Measurements from ENCODE around the gene AUTS2. TPM values are rescaled to one million over a fixed set of nuclear protein-coding genes. Genes with fewer than 3 reads are reported as not detected.
"Not testable (repeated sequence)": the region's sequence is repeated elsewhere in the genome, so short reads cannot be mapped to it uniquely, and the experiment has no call there.

Gene AUTS2
- polyA plus RNA-seq, 4 donors = 69.8 to 109 (median 76.8) TPM

DNA sequence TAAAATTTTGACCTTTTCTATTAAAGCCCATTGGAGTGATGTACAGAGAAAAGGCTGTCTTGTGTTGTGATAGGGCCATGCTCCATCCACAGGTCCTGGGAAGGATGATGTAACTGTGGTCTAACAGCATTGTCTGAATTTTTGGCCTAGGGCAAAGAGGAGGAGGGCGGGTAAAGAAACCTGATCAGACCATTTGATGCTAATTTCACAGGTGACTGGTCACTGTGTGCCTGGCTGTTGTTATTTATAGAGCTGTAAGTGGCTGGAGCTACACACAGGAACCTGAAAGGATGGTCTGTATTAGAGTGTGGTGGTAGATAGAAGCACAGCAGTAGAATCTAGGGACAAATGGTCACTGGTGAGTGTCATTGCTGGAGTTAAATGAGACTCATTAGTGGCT is 182.1 kb downstream of the AUTS2 start:
- DNase-seq (ENCODE audit: low read depth in 4 of 4, low spot score in 3 of 4) = peak in 3 of 4 donors; percentile 22 to 63 (median 26)

DNA sequence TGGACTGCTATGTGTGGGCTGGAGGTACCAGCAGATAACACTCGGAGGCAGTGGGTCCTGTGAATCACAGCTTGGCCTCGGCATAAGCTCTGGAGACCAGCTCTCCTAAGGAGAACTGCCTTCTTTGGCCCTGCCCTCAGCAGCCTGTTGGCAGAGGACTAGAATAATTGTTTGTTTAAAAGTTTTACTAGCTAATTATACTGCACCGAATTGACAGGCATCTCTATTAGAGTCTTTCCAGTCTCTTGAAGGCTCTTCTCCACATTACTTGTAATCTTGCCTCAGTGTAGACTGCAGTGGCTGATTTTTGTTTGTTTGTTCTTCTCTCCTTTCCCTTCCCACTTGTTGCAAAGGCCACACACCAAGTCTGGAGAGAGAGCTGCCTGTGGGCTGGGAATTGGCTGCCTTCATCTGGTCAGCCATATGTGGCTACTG is 183.2 kb downstream of the AUTS2 start:
- DNase-seq (ENCODE audit: low read depth in 4 of 4, low spot score in 3 of 4) = no peak

DNA sequence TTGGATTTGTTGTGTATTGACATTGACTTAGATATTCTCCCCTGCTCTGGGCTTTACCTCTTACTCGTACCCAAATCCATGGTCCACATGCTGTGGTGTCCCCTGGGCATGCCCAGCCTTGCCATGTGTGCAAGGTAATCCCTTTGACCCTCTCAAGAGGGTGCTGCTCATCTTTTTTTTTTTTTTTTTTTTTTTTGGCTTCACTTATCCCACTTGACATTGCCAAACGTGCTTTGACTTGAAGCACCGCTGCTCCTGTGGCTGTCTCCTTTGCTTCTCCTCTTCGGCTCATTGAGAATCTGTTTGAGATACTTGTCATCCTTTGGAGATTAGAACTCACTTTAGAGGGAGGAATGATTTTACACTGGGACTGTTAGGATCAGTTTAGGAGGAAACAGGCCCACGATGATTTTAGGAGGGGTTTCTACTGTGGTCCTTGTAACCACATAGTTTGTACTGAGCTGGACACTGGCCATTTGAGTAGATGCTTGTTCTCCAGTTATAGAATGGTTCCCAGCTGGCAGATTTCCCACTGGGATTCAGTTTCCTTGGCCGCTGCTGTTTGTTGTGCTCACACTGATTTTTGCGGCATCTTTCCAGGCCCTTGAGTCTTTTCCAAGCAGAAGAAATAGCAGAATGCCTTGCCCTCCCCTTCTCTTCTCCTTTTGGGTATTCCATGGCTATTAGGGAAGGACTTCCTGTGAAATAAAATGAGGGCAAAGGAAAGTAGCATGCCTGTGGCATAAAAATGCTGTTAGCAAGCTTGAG is 184.8 kb downstream of the AUTS2 start:
- DNase-seq (ENCODE audit: low read depth in 4 of 4, low spot score in 3 of 4) = peak in 1 of 4 donors; percentile 32

DNA sequence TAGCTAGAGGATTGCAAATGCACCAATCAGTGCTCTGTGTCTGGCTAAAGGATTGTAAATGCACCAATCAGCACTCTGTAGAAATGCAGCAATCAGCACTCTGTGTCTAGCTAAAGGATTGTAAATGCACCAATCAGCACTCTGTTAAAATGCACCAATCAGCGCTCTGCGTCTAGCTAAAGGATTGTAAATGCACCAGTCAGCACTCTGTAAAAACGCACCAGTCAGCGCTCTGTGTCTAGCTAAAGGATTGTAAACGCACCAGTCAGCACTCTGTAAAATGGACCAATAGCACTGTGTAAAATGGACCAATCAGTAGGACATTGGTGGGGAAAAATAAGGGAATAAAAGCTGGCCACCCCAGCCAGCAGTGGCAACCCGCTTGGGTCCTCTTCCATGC is 187.9 kb downstream of the AUTS2 start:
- DNase-seq (ENCODE audit: low read depth in 4 of 4, low spot score in 3 of 4) = not testable (repeated sequence)

DNA sequence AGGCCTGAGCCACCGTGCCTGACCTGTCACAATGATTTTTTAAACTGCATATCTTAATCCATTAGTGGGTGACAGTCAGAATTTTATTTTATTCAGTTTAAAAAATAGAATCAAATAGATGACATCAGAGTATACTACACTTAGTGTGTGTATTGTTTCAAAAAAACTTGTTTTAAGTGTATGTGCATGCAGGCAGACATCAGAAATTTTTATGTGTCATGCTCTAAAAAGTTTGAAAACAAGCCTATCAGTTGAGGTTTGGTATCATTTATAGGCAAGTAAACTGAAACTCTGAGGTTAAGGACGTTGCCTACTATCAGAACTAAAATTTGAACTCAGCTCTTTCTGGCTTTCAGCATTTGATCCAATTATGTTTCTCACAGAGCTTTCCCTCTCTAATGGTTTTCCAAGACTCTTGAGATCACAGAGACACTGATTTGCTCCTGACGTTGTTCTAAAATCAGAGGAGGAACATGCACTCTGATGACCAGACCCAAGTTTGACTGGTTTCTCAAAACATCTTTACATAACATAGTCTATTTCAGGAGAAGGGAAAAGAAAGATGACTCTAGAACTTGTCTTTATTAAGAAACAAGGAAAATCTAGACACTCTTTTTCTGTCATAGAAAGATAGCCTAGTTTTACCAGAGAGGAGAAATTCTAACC is 188.6 kb downstream of the AUTS2 start:
- no peak for DNase-seq (ENCODE audit: low read depth in 4 of 4, low spot score in 3 of 4)

DNA sequence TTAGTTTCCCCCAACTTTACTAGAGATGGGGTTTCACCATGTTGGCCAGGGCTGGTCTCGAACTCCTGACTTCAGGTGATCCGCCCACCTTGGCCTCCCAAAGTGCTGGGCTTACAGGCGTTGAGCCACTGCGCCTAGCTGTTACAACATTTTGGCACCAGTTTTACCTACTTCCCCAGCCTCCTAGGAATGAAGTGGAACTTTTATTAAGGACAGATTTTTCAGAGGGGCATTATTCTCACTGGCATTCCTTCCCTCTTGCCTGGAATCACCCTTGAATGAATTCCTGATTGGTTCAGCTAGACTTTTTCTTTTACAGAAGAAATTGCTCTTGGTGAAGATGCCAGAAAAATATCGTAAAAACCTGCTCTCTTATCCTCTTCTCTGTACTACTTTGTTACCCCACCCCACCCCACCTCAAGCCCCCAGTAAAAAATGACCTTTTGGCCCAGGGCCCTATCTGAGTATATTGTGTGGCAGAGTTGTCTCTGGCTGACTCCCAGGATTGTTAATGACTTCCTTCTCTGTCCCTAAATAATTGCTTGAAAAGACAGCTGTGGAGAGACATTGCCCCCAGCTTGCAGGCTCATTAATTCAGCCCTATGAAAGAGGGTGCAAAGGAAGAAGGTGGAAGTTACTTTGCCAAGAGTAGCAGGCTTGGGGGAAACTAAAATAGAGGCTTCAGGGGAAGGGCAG is 189.6 kb downstream of the AUTS2 start:
- no peak for DNase-seq (ENCODE audit: low read depth in 4 of 4, low spot score in 3 of 4)

DNA sequence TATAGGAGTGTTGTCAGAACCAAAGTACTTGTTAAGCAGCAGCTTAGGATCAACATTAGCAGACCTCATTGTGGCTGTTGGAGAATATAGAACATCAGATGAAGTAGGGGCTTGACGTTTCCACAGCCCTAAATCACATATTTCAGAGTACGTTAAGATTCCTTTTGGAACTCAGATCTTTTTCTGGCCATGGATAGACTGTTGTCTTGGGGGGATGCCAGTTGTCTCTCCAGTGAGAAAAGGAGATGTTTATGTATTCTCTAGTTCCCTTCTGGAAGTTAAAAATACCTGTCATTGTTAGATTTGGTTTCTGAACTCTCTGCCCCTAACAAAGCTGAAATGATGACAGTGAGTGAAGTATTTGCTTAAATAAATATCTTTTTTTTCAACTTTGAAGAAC is 191.3 kb downstream of the AUTS2 start:
- DNase-seq (ENCODE audit: low read depth in 4 of 4, low spot score in 3 of 4) = no peak

DNA sequence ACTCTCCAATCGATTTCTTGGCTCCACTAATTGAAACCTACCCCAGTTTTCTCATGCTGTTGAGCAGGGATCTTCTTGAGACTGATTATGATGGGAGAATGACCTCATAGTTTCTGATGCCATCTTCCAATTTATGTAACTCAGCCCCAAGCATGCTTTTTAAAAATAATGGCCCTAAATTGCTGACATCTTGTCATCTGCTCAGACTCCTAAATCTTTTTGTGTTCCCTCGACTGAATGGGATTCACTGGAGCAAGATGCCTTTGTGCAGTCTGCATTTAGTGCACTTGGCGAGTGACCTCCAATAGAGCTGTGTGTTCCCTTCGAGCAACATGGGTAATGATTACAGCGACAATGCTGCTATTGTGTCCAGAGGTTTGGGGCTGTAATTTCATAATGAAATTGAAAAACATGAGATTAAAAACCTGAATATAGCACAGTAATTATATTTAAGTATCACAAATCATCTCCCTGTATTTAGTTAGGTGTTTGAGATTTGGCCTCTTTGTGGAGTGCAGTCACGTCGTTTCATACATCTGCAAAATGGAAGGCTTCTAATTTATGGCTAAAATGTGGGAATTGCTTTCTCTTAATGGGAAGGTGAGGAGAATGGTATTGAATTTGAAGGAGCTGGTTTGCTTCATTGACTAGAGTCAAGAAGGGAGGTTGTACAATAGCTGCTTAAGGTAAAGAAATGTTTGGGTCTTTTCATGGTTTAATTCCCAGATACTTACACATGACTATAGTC is 192.9 kb downstream of the AUTS2 start:
- no peak for DNase-seq (ENCODE audit: low read depth in 4 of 4, low spot score in 3 of 4)

DNA sequence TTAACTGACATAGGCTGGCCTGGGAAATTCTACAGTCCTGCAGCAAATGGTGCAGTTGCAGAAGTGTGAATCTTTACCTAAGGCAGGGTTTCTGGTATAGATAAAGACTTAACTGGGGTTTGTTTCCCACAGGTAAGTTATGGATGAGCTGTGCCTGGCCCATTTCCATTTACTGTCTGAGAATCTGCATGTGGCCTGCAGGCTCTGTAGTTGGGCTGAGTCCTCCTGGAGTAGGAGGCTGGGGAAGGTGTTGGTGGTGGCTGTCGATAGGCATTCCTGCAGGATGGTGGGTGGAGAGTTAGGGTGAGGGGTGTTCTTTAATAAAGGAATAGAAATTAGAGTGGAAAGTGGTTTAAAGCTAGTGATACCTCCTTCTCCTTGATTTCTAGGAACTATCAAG is 193.5 kb downstream of the AUTS2 start:
- DNase-seq (ENCODE audit: low read depth in 4 of 4, low spot score in 3 of 4) = no peak

DNA sequence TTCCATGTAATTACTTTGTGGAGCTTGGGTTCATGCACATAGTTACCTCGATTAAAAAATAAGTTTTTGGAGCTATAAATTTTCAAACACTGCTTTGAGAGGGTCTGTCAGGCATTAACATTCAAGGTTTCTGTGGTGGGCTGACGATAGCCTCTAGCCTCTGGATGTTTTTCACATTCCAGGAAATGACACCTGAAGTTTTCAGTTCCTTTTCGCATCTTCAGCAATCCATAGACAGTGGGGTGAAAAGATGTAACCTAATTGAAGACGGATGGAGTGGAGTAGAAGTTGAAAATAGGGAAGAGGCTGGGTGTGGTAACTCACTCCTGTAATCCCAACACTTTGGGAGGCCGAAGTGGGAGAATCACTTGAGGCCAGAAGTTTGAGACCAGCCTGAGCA is 197.7 kb downstream of the AUTS2 start:
- DNase-seq (ENCODE audit: low read depth in 4 of 4, low spot score in 3 of 4) = no peak

DNA sequence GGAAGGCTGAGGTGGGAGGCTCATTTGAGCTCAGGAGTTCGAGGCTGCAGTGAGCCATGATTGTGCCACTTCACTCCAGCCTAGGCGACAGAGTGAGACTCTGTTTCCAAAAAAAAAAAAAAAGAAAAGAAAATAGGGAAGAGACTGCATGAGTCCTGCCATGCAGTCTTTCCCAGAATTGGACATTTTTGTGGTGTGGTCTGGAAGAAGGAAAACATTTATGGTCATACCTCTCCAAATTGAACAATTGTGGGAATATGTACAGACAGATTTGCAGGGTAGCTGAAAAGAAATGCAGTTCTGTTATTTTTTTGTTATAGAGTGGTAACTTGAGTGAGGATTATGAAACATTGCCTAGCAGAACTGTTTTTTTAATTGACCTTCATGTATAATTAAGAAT is 198.1 kb downstream of the AUTS2 start:
- no peak for DNase-seq (ENCODE audit: low read depth in 4 of 4, low spot score in 3 of 4)

DNA sequence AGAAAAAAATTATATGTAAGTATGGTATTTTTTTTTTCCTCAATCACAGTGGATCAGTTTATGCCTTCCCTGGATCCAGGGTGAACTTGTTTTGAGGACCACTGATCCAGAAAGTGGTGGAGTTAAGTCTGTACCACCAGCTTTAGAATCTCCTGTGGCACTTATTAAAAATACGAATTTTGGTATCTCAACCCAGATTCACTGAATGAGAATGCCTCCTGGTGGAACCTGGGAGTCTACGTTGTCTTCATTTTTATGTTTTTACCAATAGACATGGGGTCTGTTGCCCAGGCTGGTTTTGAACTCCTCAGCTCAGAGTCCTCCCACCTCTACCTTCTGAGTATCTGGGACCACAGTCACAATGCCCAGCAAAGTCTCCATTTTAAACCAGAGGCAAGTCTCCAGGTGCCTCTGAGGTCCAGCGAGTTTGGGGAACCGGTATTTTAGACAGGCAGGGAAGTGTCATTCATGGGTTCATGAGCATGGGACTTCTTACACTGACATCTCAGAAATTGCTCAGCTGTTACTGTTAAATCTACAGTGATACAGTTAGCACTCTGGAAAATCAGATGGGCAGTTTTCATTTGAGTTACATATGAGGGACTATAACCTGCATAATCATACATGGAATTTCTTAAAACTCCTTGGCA is 200.9 kb downstream of the AUTS2 start:
- DNase-seq (ENCODE audit: low read depth in 4 of 4, low spot score in 3 of 4) = no peak

DNA sequence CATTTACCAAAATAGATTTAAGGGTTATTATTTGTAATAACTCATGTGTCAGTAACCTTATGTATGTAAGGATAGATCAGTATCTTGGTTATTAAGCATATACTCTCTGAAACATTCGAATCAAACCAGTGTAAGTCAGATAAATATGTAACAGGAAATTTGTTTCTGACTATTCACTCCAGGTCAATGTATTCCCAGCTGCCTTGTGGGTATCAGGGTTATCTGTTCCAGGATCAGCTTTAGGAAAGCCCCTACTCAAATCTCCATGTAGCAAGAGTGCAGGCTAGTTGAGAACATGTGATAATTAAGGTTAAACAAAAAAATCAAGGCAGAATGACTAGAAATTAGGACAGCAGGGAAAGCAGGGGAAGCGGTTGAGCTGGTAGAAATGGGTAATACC is 201.7 kb downstream of the AUTS2 start:
- no peak for DNase-seq (ENCODE audit: low read depth in 4 of 4, low spot score in 3 of 4)

DNA sequence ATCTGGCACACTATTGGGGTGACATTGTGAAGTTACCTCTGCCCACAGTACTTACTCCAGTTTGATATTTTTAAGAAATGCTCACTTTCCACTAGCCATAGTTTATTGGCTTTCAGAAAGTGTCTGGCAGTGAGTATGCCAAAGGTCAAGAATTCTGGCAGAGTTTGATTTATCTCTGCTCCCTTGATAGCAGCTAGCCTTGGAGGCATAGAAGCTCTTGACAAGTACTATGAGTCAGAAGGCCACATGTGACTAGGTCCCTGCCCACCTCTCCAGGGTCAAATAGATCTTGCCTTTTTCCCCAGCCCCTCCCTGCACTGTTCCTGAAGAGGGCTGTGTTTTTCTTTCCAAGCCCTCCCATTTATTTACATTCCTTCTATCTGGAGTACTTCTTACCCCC is 202.2 kb downstream of the AUTS2 start:
- DNase-seq (ENCODE audit: low read depth in 4 of 4, low spot score in 3 of 4) = no peak

DNA sequence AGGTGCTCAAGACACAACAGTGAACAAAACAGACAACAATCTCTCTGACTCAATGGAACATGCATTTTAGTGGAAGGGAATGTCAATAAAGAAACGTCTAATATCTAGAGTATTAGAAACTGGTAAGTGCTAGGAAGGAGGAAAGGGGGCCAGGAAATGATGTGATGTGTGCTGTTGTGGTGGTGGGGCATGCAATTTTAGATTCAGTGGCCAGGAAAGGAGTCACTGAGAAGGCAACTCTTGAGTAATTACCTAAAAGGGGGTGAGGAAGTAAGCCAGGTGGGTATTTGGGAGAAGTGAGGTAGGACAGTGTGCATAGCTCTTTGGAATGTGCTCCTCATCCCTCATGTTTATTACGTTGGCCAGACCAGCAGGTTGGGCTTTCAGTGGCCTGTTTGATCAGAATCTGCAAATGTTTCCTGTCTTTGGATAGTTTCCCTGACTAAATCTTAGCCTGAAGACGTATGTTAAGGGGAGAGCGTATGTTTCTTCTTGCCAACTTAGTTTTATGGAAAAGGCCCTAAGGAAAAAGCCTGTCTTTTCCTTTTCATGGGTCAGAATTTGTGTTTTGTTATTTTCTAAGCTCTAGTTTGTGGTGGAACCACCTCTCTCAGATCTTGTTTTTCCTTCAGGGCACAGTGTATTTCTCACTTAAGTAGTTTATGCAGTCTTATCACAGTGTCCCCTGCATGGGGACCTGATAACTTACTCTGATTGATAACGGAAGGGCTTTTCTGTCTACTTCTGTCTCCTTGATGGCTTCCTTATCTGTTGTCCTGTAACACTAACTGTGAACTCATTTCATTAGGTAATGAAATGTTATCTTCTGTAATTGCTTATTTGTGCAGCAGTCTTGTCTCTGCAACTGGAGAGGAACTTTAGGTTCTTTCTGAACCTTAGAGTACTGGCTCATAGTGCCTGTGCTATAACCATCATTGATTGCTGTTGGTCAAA is 203.7 kb downstream of the AUTS2 start:
- no peak for DNase-seq (ENCODE audit: low read depth in 4 of 4, low spot score in 3 of 4)

DNA sequence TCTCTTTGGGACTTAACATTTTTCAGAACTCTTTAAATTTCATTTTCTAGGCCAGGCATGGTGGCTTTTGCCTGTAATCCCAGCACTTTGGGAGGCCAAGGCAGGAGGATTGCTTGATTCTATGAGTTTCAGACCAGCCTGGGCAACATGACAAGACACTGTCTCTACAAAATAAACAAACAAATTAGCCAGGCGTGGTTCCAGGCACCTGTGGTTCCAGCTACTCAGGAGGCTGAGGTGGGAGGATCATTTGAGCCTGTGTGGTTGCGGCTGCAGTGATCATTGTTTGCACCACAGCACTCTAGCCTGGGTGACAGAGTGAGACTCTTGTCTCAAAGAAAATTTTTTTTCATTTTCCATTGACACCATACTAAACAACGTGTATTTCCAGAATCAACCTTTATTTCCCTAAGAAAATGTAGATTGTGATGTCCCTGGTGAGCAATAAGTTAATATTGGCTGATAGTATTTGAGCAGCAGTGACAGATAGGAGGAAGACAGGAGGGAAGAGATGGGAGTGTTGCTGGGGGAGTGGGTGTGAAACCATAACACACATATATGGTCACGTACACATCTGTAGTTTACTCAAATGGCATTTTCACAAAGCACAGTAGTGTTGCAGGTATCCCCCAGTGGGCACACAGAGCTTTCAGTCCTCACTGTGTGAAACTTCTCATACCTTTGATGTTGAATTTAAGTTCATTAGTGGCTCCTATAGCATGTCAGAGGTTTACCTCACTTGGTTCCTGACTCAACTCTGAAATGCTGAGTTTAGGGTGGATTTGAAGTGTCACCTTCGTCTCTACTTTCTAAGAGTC is 205.6 kb downstream of the AUTS2 start:
- DNase-seq (ENCODE audit: low read depth in 4 of 4, low spot score in 3 of 4) = no peak

DNA sequence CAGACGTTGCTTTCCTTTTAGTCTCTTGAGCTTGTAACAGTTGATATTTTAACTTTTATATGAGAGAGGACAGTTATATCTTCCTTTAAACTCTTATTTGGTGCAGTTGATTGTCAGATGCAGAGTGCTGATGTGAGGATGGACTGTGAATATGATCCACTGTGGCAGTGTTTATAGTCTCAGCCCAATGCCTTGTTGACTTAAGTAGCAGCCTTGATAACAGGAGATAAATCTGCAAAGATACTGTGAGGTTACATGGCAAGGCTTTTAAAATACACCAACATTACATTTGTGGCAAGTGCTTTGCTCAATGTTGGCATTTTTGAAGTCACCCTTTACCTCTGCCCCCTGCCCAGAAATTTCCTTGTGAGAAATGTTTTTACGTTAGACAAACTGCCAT is 206.7 kb downstream of the AUTS2 start:
- no peak for DNase-seq (ENCODE audit: low read depth in 4 of 4, low spot score in 3 of 4)

DNA sequence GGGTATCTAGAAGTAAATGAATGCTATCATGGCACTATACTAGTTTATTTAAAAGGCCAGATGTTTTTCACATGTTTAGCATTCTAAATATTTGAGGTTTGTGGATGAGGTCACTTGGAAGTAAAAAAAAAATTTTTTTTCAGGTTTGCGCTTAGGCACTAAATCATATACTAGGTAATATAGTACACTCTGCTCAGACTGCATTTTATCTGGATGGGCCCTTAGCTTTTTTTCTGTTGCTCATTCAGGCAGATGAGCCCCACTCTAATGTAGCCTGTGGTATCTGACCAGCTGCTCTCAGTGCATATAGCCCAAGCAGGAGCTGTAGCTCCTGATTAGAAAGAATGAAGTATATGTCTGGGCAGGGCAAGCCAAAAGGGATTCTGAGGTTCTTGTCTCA is 210.1 kb downstream of the AUTS2 start:
- no peak for DNase-seq (ENCODE audit: low read depth in 4 of 4, low spot score in 3 of 4)

All from left renal pelvis (tissue), 4 donors.